AG04449 (cell line): Measurements from ENCODE around the gene MPHOSPH9.
A peak's percentile ranks its signal among the peaks of the same experiment; 100 is the strongest.

Experiments
- CTCF ChIA-PET: fragments of 350-600 bp; formaldehyde crosslinking; extraction: SDS; loops from one replicate; lab custom pipeline; 2021; ENCODE audit warnings: antibody characterized with exemption; lab: Yijun Ruan, JAX
- POLR2A ChIA-PET: fragments of 400-600, 350-600 bp; formaldehyde crosslinking; extraction: SDS; loops from one replicate; lab custom pipeline; 2020; ENCODE audit warnings: antibody characterized with exemption, inconsistent platforms; lab: Yijun Ruan, JAX
- DNase-seq: peaks from one replicate; pipeline ENCODE4 v3.0.0-alpha.2; 2010; ENCODE audit warnings: low read depth, low spot score
- H3K4me3 ChIP-seq: 2 replicates; pipeline ENCODE4 v1.5.1; 2011; ENCODE audit warnings: low read depth, mild to moderate bottlenecking, control low read depth, low read length
- CTCF ChIP-seq: IDR thresholded peaks from one replicate; pipeline ENCODE4 v1.5.1; 2011; ENCODE audit warnings: mild to moderate bottlenecking, moderate library complexity, low read length, control low read depth, inconsistent platforms; ENCODE audit not compliant: insufficient read depth; ENCODE audit errors: missing control alignments

MPHOSPH9 gene

GRCh38 chr12:123164222-123164621 lies 68.7 kb downstream of the MPHOSPH9 start:
- ChIA-PET POLR2A (no interaction called here), CTCF (interaction anchor here (0.7 kb wide), 1 partner anchor 303 kb away, joined by 3 read pairs; no protein-coding TSS in a partner anchor)
- no peak overlapping the region for H3K4me3 ChIP-seq
- TF ChIP-seq CTCF = no peak
- DNase-seq = no peak

DNA sequence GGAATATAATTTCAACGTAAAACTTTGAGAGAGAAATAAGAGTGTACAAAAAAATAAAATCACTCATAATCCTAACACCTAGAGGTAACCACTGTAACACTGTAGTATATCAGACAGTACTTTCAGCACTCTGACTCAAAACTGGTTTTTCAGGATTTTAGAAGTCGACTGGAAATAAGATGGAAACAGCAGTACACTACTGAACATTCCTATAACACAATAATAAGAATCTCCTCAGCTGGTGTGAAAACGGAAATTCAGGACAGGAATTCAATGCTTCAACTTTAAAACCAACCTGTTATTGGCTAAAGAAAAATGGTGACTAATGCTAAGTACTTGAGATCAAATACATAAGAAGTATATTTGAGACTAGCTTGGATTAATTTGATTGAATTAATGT lies 69.7 kb downstream of the MPHOSPH9 start:
- CTCF ChIA-PET = interaction anchor here (1.5 kb wide), 1 partner anchor 9 kb away, joined by 3 read pairs; no protein-coding TSS in a partner anchor
- no peak for TF ChIP-seq CTCF
- no peak overlapping the region for H3K4me3 ChIP-seq
- POLR2A ChIA-PET = no interaction called here
- no peak for DNase-seq

DNA sequence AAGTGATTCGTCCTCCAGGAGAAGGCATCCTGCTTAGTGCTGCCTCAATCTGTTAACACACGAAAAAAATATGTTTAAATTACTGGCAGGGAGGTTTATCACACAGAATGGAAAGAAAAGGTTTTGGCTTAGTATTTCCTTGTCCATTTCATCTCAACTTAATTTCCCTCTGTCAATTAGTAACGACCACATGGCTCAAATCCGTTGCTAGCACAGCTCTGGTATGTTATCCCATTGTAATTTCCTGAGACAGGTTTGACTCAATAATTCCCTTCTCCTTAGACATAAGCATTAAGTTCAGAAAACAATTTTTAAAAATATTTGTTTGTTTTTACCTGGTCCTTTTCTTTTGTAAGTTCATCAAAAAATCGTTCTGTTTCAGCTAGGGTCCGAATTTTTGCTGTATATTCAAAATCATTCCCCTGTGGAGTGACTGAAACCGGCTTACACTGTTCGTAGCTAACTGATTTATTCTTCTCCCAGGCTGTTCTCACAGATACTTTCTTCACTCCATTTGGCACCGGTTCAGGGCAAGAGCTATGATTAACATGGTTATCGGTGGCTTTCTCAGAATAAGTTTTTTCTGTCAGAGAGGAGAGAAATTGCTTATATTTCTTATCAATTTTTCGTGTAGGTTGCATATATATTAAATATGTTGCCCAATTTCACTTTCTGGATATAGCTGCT lies 72.0 kb downstream of the MPHOSPH9 start:
- TF ChIP-seq CTCF = no peak
- DNase-seq = no peak
- POLR2A ChIA-PET = no interaction called here
- CTCF ChIA-PET = interaction anchor here (0.9 to 1.0 kb wide), 2 partner anchors 8 to 26 kb away, joined by 3 read pairs; no protein-coding TSS in a partner anchor
- no peak overlapping the region for H3K4me3 ChIP-seq

DNA sequence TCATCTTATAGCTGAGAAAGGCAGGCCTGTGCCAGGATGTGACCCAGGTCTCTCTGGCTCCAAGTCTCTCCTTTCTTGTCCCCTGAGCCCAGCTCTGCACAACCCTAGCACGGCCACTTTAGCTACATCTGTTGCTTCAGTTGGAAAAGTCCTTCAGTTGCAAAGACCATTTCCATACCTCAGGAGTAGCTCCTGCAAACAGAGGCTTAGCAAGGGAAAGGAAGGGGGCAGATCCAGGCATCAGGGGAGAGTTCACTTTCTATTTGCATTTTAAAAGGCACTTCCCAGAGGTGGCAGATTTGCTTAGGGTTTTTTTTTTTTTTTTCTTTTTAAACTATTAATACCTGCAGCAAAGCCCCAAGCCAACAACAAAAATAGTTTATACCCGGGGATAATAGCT lies 79.0 kb downstream of the MPHOSPH9 start:
- CTCF ChIA-PET = interaction anchor here (1.0 to 6.1 kb wide), 2 partner anchors 9 to 111 kb away, joined by 3 to 36 read pairs; no protein-coding TSS in a partner anchor

DNA sequence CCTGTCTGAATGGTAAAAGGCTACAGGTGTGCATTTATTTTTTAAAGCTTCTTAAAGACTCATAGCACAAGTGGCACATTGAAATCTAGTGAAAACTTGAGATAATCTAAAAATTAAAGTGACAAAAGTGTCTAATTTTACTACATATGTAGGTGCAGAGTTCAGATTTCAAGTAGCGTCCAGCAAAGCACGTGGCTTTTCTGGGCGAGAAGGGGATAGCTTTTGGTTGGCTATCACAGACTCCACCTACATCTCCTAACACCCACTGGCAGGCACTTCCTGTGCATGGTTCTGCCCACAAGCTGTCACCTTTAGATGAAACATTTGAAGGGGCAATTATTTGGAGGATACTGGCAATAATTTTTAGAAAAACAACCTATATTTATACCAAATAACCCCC lies 80.1 kb downstream of the MPHOSPH9 start:
- no peak for DNase-seq
- no peak overlapping the region for H3K4me3 ChIP-seq
- POLR2A ChIA-PET = no interaction called here
- CTCF ChIA-PET = interaction anchor here (0.7 to 6.1 kb wide), 4 partner anchors 9 to 110 kb away, joined by 3 to 36 read pairs (median 6); partner anchors contain the start of genes MPHOSPH9 and MTRFR
- no peak for TF ChIP-seq CTCF

More for the DNA sequence above, 79.0 kb downstream of the MPHOSPH9 start:
- no peak overlapping the region for H3K4me3 ChIP-seq
- POLR2A ChIA-PET = no interaction called here
- TF ChIP-seq CTCF = no peak
- DNase-seq = no peak

GRCh38 chr12:123151457-123152454 lies 81.2 kb downstream of the MPHOSPH9 start:
- no peak for TF ChIP-seq CTCF
- CTCF ChIA-PET = interaction anchor here (0.6 to 6.1 kb wide), 7 partner anchors 10 to 109 kb away, joined by 3 to 36 read pairs (median 4); partner anchors contain the start of genes MPHOSPH9 and MTRFR
- no peak for DNase-seq

More at GRCh38 chr12:123151457-123152454, 81.2 kb downstream of the MPHOSPH9 start:
- POLR2A ChIA-PET = interaction anchor here (0.6 to 2.3 kb wide), 3 partner anchors 81 to 172 kb away, joined by 3 to 8 read pairs (median 3); partner anchors contain the start of genes MPHOSPH9 and MTRFR
- peak overlapping the region; percentile 62 for H3K4me3 ChIP-seq
